Peyer's patch (tissue), 4 donors: Measurements from ENCODE around the gene BICC1.

Experiments used
- CTCF ChIP-seq, 6 experiments: fragments of 450-650 bp in 4 of 6; fragments of 200-600 bp in 2 of 6; sonication (generic) in 1 of 6; IDR thresholded peaks; one replicate each; pipeline ENCODE4 v1.5.1; 2017 to 2019; ENCODE audit warnings: antibody characterized with exemption in 6 of 6, mild to moderate bottlenecking in 3 of 6, moderate library complexity in 1 of 6
- POLR2A ChIP-seq, 2 donors: fragments of 450-650 bp; IDR thresholded peaks; one replicate each; pipeline ENCODE4 v1.5.1; 2017; ENCODE audit warnings: antibody characterized with exemption in 2 of 2, mild to moderate bottlenecking in 2 of 2, moderate library complexity in 2 of 2

- TF ChIP-seq CTCF (IDR thresholded peaks at IDR 0.05) (no peak), POLR2A (IDR thresholded peaks at IDR 0.05) (no peak)
Measured at GRCh38 chr10:58836991-58837575, 324.4 kb downstream of the BICC1 start.
